ENCODE measurements around the gene RHBDL2. TPM values are rescaled to one million over a fixed set of nuclear protein-coding genes. Genes with fewer than 3 reads are reported as not detected.

RHBDL2 gene
- total RNA-seq, 1 experiment from 2014 or later, result 7.1 TPM

GRCh38 chr1:38917772-38918171 lies 23.9 kb downstream of the RHBDL2 start:
- in situ Hi-C loops (cut with HindIII; ENCODE audit: low pct_unique_long_range_greater_than_20kb, low sequenced_read_pairs), result no loop called here
- intact Hi-C loops (cut with micrococcal nuclease; ENCODE audit: unreplicated experiment), result no loop called here
- TF ChIP-seq POLR2AphosphoS5 (IDR thresholded peaks at IDR 0.05; ENCODE audit: low read depth, low read length) (no peak), TCF7L2 (IDR thresholded peaks at IDR 0.05; ENCODE audit: low read depth, low read length) (no peak), SIN3A (IDR thresholded peaks at IDR 0.05; ENCODE audit: borderline replicate concordance, insufficient read depth, low read depth, low read length) (no peak), REST (IDR thresholded peaks at IDR 0.05; ENCODE audit: insufficient read depth in 1 of 2, low read depth in 2 of 2, low read length in 1 of 2) (no peak), CTCF (IDR thresholded peaks at IDR 0.05) (no peak)
- no peak for ATAC-seq
- no peaks in the 10 kb centered on the region for H3K4me1 ChIP-seq (ENCODE audit: control insufficient read depth, insufficient read depth, low read length)
- H3K36me3 ChIP-seq (ENCODE audit: control insufficient read depth, insufficient read depth, low read length), result no peaks in the 10 kb centered on the region
- H3K4me3 ChIP-seq (ENCODE audit: low read depth in 2 of 2, low read length in 2 of 2), result no peak overlapping the region
- H3K27me3 ChIP-seq (ENCODE audit: control insufficient read depth, insufficient read depth, low read length), result no peaks in the 10 kb centered on the region
- no peak overlapping the region for H3K27ac ChIP-seq (ENCODE audit: low read length)
- BruUV-seq (replicated peaks), result no TSS peak
- H3K9me3 ChIP-seq (ENCODE audit: control insufficient read depth, insufficient read depth, low read depth, low read length), result no peaks in the 10 kb centered on the region
- POLR2A ChIA-PET, result no interaction called here
- CTCF ChIA-PET, result no interaction called here
- DNase-seq (ENCODE audit: low read depth, low spot score), result no peak

GRCh38 chr1:38917337-38917736 lies 24.3 kb downstream of the RHBDL2 start:
- in situ Hi-C loops (cut with HindIII; ENCODE audit: low pct_unique_long_range_greater_than_20kb, low sequenced_read_pairs), result no loop called here
- Histone ChIP-seq H3K27me3 (ENCODE audit: control insufficient read depth, insufficient read depth, low read length) (no peaks in the 10 kb centered on the region), H3K4me3 (ENCODE audit: low read depth in 2 of 2, low read length in 2 of 2) (no peak overlapping the region), H3K27ac (ENCODE audit: low read length) (no peak overlapping the region), H3K4me1 (ENCODE audit: control insufficient read depth, insufficient read depth, low read length) (no peaks in the 10 kb centered on the region), H3K9me3 (ENCODE audit: control insufficient read depth, insufficient read depth, low read depth, low read length) (no peaks in the 10 kb centered on the region), H3K36me3 (ENCODE audit: control insufficient read depth, insufficient read depth, low read length) (no peaks in the 10 kb centered on the region)
- ChIA-PET POLR2A (no interaction called here), CTCF (no interaction called here)
- intact Hi-C loops (cut with micrococcal nuclease; ENCODE audit: unreplicated experiment), result no loop called here
- DNase-seq (ENCODE audit: low read depth, low spot score) (no peak), ATAC-seq (no peak)
- no peak for TF ChIP-seq SIN3A (IDR thresholded peaks at IDR 0.05; ENCODE audit: borderline replicate concordance, insufficient read depth, low read depth, low read length)
- TF ChIP-seq REST (IDR thresholded peaks at IDR 0.05; ENCODE audit: insufficient read depth in 1 of 2, low read depth in 2 of 2, low read length in 1 of 2), result no peak
- TF ChIP-seq POLR2AphosphoS5 (IDR thresholded peaks at IDR 0.05; ENCODE audit: low read depth, low read length), result no peak
- TF ChIP-seq TCF7L2 (IDR thresholded peaks at IDR 0.05; ENCODE audit: low read depth, low read length), result no peak
- no peak for TF ChIP-seq CTCF (IDR thresholded peaks at IDR 0.05)
- no TSS peak for BruUV-seq (replicated peaks)
